Measurements from ENCODE around the gene RAB33B.
A peak's percentile ranks its signal among the peaks of the same experiment; 100 is the strongest.
"Not testable (repeated sequence)": the region's sequence is repeated elsewhere in the genome, so short reads cannot be mapped to it uniquely, and the experiment has no call there.

RAB33B gene

GRCh38 chr4:139465922-139466321, 12.0 kb downstream of the RAB33B start:
- no peak for DNase-seq

DNA sequence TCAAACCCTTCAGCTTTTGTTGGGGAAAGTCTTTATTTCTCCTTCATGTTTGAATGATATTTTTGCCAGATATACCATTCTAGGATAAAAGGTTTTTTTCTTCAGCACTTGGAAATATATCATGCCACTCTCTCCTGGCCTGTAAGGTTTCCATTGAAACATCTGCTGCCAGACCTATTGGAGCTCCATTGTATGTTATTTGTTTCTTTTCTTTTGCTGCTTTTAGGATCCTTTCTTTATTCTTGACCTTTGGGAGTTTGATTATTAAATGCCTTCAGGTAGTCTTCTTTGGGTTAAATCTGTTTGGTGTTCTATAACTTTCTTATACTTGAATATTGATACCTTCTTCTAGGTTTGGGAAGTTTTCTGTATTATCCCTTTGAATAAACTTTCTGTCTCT, 14.8 kb downstream of the RAB33B start:
- not testable (repeated sequence) for DNase-seq

GRCh38 chr4:139469216-139469615, 15.3 kb downstream of the RAB33B start:
- no peak for DNase-seq

DNA sequence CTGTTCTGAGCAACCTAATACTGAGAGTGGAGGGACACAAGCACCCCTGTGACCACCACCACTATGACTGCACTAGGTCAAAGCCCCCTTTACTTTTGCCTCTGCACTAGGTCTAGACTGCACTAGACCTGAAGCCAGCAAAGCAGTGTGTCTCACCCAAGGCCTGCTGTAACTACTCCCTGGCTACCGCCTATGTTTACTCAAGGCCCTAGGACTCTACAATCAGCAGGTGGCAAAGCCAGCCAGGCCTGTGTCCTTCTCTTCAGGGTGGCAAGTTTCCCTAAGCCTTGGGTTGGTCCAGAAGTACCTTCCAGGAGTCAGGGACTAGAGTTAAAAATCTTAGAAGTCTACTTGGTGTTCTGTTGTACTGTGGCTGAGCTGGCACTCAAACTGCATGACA, 15.9 kb downstream of the RAB33B start:
- DNase-seq: no peak

- DNase-seq: no peak
Observed at GRCh38 chr4:139470295-139470694, 16.4 kb downstream of the RAB33B start.

- DNase-seq: no peak
Observed at GRCh38 chr4:139470997-139471665, 17.2 kb downstream of the RAB33B start.

DNA sequence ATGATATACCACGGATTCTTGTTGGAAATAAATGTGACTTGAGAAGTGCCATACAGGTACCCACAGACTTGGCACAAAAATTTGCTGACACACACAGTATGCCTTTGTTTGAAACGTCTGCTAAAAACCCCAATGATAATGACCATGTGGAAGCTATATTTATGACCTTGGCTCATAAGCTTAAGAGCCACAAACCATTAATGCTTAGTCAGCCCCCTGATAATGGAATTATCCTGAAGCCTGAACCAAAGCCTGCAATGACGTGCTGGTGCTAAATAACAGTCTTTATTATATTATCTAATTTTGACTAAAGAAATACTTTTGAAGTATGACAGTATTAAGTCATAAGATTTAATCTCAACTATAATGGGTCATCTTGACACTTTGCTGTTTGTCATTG, 18.9 kb downstream of the RAB33B start:
- no peak for DNase-seq

DNA sequence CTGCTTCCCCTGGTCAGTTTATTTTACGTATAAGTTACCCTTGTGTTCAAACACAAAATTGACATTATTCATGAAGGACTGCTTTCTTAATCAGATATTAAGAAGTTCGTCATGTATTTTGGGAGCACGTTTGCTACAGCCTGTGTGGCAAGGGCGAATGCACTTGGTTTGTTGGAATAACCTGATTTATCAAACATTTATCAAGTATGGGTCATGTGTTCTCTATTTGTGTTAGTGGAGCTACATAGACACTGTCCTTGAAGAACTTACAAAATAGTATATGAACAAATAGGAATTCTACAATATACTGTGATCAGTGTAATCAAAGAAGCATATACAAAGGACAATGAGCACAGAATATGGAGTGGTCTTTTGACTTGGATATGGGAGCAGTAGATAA, 22.4 kb downstream of the RAB33B start:
- DNase-seq: no peak

DNA sequence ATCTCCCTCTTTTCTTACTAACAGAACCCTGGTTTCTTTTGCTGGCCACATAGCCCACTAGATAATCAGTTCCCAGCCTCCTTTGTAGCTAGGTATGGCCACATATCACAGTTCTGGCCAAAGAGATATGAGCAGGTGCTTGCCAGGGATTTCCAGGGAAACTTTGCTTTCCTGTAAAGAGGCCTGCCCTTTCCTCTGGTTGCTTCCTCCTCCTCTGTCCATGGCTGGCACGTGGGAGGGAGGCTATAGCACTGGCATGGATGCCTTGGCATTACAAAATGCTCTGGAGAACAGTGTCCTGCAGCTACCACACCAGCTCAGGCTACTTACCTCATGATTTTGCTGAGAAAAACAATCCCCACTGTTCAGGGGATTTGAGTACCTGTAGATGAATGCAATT, 27.5 kb downstream of the RAB33B start:
- DNase-seq: no peak

DNA sequence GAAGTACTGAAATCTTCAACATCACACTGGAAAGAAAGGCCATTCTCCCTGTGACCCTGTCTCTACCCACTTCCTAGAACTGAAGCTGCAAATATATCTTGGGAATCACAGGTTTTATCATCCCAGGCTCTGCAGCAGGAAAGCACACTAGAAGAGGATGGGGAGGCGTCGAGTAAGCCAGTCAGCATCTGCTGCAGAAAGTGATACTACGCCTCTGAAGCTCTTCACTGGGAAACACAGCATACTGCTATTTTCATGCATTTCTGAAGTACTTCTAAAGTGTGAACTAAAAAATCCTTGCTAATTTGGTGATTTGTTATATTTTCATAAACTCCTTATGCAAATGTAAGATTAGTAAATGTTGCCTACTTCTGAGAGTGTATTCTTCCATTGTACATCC, 29.1 kb downstream of the RAB33B start:
- no peak for DNase-seq

DNA sequence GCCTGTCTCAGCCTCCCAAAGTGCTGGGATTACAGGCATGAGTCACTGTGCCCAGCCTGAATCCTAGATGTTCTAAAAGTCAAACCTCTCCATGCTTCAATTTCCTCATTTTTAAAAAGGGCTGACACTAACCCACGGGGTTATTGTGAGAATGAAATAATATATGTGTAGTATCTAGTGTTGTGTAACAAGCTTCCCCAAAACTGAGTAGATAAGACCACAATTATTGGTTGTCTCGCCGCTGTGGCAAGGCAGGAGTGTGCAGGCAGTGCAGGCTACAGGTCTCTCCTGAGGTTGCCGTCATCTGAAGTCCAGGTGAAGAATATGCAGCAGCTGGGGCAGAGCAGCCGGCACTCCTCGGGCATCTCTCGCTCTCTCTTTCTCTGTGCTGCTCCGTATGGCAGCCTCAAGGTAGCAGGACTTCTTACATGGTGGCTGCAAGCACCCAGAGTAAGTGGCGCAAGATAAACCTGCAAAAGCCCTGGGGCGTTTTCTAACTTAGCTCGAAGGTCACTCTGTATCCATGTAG, 30.9 kb downstream of the RAB33B start:
- peak; percentile 74 for DNase-seq

- DNase-seq: no peak
Observed at GRCh38 chr4:139488442-139488841, 34.5 kb downstream of the RAB33B start.

GRCh38 chr4:139489638-139490037, 35.7 kb downstream of the RAB33B start:
- DNase-seq: no peak

DNA sequence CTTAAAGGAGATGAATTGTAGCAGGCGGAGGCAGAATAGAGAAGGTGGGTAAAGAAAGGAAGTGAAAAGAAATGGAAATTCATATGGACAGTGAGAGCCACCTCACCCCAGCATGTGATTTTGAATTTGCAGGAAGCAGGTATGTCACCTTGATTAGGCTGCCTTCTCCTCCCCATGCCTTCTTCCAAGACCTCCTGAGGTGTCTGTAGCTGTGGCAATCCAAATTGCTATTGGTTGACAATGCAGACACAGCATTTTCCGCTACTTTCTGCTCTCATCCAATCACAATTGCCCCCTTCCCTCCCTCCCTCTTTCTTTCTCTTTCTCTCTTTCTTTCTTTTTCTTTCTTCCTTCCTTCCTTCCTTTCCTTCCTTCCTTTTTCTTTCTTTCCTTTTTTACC, 38.5 kb downstream of the RAB33B start:
- DNase-seq: no peak

- DNase-seq: no peak
Observed at GRCh38 chr4:139493176-139493575, 39.3 kb downstream of the RAB33B start.

DNA sequence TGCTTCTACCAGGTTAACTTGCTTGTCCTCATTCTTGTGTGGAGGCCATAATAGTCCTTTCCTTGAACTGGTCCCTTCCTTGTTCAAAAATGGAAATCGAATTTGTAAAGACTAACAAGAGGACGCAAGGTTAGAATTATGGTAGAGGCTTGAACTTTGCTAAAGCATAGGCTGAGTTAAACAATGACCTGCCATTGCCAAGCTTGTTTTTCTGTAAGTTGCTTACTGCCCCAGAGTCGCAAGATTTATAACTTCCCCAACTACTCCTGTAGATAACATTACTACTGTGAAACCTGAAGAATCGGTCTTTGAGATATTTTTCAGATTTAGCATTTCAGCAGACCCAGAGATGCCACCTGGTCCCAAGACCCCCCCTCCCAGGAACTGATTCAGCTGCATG, 45.3 kb downstream of the RAB33B start:
- DNase-seq: no peak

DNA sequence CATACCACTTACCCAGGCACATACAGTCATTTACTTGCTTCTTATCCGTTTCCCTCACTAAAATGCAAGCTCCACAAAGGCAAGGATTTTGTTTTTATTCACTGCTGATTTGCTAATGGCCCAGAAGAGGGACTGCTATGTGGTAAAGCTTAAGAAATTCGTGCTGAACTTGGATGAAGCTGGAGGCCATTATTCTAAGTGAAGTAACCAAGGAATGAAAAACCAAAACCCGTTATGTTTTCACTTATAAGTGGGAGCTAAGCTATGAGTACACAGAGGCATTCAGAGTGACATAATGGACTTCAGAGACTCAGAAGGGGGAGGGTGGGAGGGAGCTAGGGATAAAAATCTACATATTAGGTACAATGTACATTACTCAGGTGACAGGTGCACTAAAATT, 47.2 kb downstream of the RAB33B start:
- no peak for DNase-seq

- no peak for DNase-seq
Observed at GRCh38 chr4:139501527-139501926, 47.6 kb downstream of the RAB33B start.

- no peak for DNase-seq
Observed at GRCh38 chr4:139501927-139502899, 48.3 kb downstream of the RAB33B start.

DNA sequence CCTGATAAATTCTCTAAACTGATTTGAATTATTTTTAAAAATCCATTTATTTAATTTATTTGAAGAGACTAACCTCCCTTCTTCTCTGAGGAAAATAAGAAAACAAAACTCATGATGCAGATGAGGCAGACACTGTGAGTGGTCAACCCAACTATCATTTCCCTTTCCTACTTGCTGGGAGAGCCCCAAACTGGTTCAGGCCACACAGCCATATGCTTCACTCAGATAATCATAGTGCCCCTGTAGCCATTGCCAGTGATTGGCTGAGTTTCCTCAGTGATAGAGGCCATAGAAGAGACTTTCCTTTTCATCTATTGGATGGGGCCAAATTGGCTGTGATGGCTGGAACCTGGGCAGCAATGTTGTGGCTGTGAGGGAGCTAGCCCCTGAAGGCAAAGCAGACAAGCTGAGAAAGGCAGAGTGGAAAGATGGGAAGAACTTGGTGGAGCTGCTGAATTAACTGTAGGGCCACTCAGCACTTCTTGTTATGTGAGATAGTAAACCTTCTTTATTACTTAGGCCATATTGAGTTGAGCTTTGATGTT, 49.8 kb downstream of the RAB33B start:
- DNase-seq: peak; percentile 53

DNA sequence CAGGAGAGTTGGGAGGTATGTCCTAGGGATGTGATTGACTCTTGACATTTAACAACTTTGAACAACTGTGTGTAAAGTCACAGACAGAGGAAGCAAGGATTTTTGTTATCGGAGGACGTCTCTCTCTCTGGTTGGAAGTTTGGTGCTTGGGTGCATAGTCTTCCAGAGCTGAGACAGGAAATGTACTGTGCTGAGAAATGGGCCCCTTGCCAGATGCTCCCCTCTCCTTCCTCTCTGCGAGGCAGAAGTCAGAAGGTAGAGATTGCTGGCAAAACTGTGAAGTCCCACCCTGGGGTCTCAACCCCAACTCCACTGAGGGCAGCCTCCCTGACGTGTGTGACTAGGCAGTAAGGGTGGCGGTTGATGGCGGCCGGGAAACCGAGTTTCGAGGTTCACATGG, 52.9 kb downstream of the RAB33B start:
- no peak for DNase-seq

GRCh38 chr4:139508581-139509237, 54.8 kb downstream of the RAB33B start:
- no peak for DNase-seq

DNA sequence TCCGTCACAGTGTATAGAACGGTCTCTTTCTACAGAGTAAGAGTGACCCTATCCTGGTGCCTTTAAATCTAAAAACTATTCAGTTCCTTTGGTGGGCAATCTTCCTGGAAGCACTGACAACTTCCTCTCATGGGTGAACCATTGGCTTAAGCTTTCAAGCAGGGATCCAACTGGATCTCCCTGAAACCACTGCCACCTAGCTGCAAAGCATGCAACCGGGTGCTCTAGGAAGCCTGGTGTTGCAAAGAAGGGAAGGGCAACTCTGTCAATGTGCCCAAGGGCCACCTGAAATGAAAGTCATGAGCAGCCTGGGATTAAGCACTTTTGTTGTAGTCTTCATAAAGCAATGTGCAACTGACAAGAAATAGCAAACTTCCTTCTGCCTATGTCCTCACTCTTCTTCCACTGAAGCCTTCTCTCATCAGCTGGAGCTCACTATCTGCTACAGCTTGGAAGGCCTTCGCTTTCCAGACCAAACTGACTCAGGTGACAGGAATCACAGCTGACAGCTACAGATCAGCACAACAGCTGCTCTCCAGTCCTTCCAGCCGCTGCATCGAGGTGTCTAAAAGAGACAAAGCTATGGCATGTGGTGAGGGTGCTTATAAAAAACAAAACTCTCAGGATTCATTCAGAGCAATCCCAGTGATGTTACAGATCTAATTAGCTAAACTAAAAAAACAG, 55.9 kb downstream of the RAB33B start:
- peak; percentile 40 for DNase-seq
